HG03439 (cell line): ENCODE data around the gene COA3.
"Not testable (repeated sequence)": the region's sequence is repeated elsewhere in the genome, so short reads cannot be mapped to it uniquely, and the experiment has no call there.

Experiments
- ATAC-seq: cut with Tn5 transposase; IDR thresholded peaks from one replicate; pipeline ENCODE4 v1.9.1; 2021; ENCODE audit warnings: mild to moderate bottlenecking, moderate library complexity; ENCODE audit not compliant: unreplicated experiment

The COA3 gene

GRCh38 chr17:42782166-42783061 is 16.1 kb downstream of the COA3 start:
- ATAC-seq = no peak

- ATAC-seq = no peak
These were observed 16.8 kb downstream of the COA3 start for GRCh38 chr17:42781639-42782165.

- ATAC-seq = no peak
These were observed 17.5 kb downstream of the COA3 start for GRCh38 chr17:42780851-42781638.

- ATAC-seq = no peak
These were observed 18.3 kb downstream of the COA3 start, which contains the start of gene WNK4 for GRCh38 chr17:42779936-42780850. WNK4 (plus strand) TSS chr17:42780610; CDS start chr17:42780699, 89 bp downstream.

- ATAC-seq = no peak
These were observed 19.1 kb downstream of the COA3 start for GRCh38 chr17:42779304-42779935.

GRCh38 chr17:42778570-42778969 is 19.9 kb downstream of the COA3 start:
- no peak for ATAC-seq

GRCh38 chr17:42775534-42776098 is 22.9 kb downstream of the COA3 start:
- ATAC-seq = no peak

GRCh38 chr17:42774066-42774745 is 24.3 kb downstream of the COA3 start:
- no peak for ATAC-seq

- ATAC-seq = peak; percentile 67
These were observed 25.0 kb downstream of the COA3 start, which contains the start of gene VPS25 for GRCh38 chr17:42773290-42774035. VPS25 (plus strand) TSS chr17:42773449; CDS start chr17:42773476, 27 bp downstream.

GRCh38 chr17:42772945-42773289 is 25.6 kb downstream of the COA3 start:
- no peak for ATAC-seq

GRCh38 chr17:42769964-42770363 is 28.5 kb downstream of the COA3 start:
- ATAC-seq = not testable (repeated sequence)

GRCh38 chr17:42768006-42768405 is 30.5 kb downstream of the COA3 start:
- not testable (repeated sequence) for ATAC-seq

- ATAC-seq = no peak
These were observed 31.0 kb downstream of the COA3 start for GRCh38 chr17:42767512-42767911.

GRCh38 chr17:42766124-42766523 is 32.4 kb downstream of the COA3 start:
- no peak for ATAC-seq

GRCh38 chr17:42761638-42762037 is 36.9 kb downstream of the COA3 start:
- no peak for ATAC-seq

GRCh38 chr17:42760652-42761581 is 37.6 kb downstream of the COA3 start, which contains the start of gene RAMP2:
RAMP2 (plus strand) TSS chr17:42761227; CDS start chr17:42761262, 35 bp downstream.
- ATAC-seq = no peak

GRCh38 chr17:42759982-42760651 is 38.4 kb downstream of the COA3 start:
- ATAC-seq = no peak
